GM12878 (cell line): ENCODE measurements around the gene TRABD2B. TPM values are rescaled to one million over a fixed set of nuclear protein-coding genes. Genes with fewer than 3 reads are reported as not detected.

Experiments
- ATAC-seq: fragments of 200-7000 bp; cut with Tn5 transposase; 3 replicates; pipeline ENCODE4 v1.9.1; 2020; ENCODE audit warnings: mild to moderate bottlenecking, moderate library complexity
- BruUV-seq: library from RNA; stranded (reverse); fragments of 400-500 nt; replicated peaks from 2 replicates; lab custom pipeline; 2021; lab: Mats Ljungman, UMichigan
- CTCF ChIA-PET: fragments of 300-600 bp; sonication (Branson Sonifier 250); formaldehyde crosslinking; extraction: SDS; loops from one replicate; lab custom pipeline; 2021; ENCODE audit warnings: inconsistent platforms; lab: Yijun Ruan, JAX
- POLR2A ChIA-PET: fragments of 350-600 bp; formaldehyde crosslinking; extraction: SDS; loops from one replicate; lab custom pipeline; 2021; ENCODE audit warnings: inconsistent platforms; lab: Charles Lee
- RAD21 ChIA-PET: fragments of 300-600 bp; sonication (Branson Sonifier 250); formaldehyde crosslinking; loops from one replicate; lab custom pipeline; 2023; ENCODE audit warnings: antibody characterized with exemption; ENCODE audit not compliant: unreplicated experiment; lab: Charles Lee
- SMC1A ChIA-PET: fragments of 300-600 bp; sonication (Branson Sonifier 250); formaldehyde crosslinking; loops from one replicate; lab custom pipeline; 2023; ENCODE audit not compliant: unreplicated experiment, uncharacterized antibody; lab: Charles Lee
- DNase-seq: peaks from one replicate; pipeline ENCODE4 v3.0.0-alpha.2; 2011; ENCODE audit warnings: low read depth, low spot score
- FAIRE-seq: peaks from 3 replicates; lab custom pipeline; 2011; peaks lifted over from hg19 to GRCh38; lab: Jason Lieb, UNC
- H2AFZ ChIP-seq: 2 replicates; pipeline ENCODE4 v1.6.0; 2011; ENCODE audit warnings: low read depth, low read length, control low read depth; ENCODE audit not compliant: control insufficient read depth
- H3K27ac ChIP-seq: 2 replicates; pipeline ENCODE4 v1.5.1; 2011; ENCODE audit warnings: control low read depth; ENCODE audit not compliant: control insufficient read depth, insufficient read depth
- H3K27me3 ChIP-seq, 2 experiments: replicated peaks in 1 of 2; 2 replicates each; pipeline versions ENCODE4 v1.6.0 to v1.6.1; 2011; ENCODE audit warnings: low read length in 1 of 2; ENCODE audit not compliant: control insufficient read depth in 2 of 2, insufficient read depth in 2 of 2
- H3K36me3 ChIP-seq, 2 experiments: 2 replicates each; pipeline ENCODE4 v1.5.1; 2011; ENCODE audit warnings: low read length in 1 of 2; ENCODE audit not compliant: control insufficient read depth in 2 of 2, insufficient read depth in 2 of 2
- H3K4me1 ChIP-seq: 2 replicates; pipeline ENCODE4 v1.6.1; 2011; ENCODE audit warnings: mild to moderate bottlenecking, low read length, moderate library complexity, mixed read lengths; ENCODE audit not compliant: control insufficient read depth, insufficient read depth
- H3K4me2 ChIP-seq: 2 replicates; pipeline ENCODE4 v1.6.0; 2011; ENCODE audit warnings: control low read depth; ENCODE audit not compliant: control insufficient read depth, insufficient read depth
- H3K4me3 ChIP-seq: fragments of 200-600 bp; sonication (generic); 2 replicates; pipeline ENCODE4 v1.5.1; 2016
- H3K79me2 ChIP-seq: 2 replicates; pipeline ENCODE4 v1.6.0; 2011; ENCODE audit warnings: low read length; ENCODE audit not compliant: control insufficient read depth, insufficient read depth
- H3K9ac ChIP-seq: 2 replicates; pipeline ENCODE4 v1.8.0; 2011; ENCODE audit warnings: low read length, control low read depth, mixed read lengths; ENCODE audit not compliant: control insufficient read depth, insufficient read depth
- H3K9me3 ChIP-seq: replicated peaks from 3 replicates; pipeline ENCODE4 v1.5.1; 2011; ENCODE audit warnings: mild to moderate bottlenecking, low read length; ENCODE audit not compliant: control insufficient read depth, insufficient read depth
- H4K20me1 ChIP-seq: 2 replicates; pipeline ENCODE4 v1.6.0; 2011; ENCODE audit not compliant: control insufficient read depth, insufficient read depth
- E2F8 ChIP-seq: fragments of 450-650 bp; IDR thresholded peaks from 2 replicates; pipeline ENCODE4 v1.6.1; 2018; ENCODE audit warnings: mild to moderate bottlenecking, low read depth, moderate library complexity; ENCODE audit not compliant: partially characterized antibody
- EP300 ChIP-seq, 2 experiments: fragments of 150-350 bp in 1 of 2; IDR thresholded peaks; 2 replicates each; pipeline ENCODE4 v1.6.1; 2011 to 2012; ENCODE audit warnings: low read depth in 2 of 2, low read length in 2 of 2, borderline replicate concordance in 1 of 2, improper control_type of control experiment in 1 of 2, inconsistent platforms in 1 of 2; ENCODE audit not compliant: control insufficient read depth in 1 of 2
- ETV6 ChIP-seq, 2 experiments: fragments of 450-650 bp in 1 of 2; IDR thresholded peaks in 1 of 2; conservative IDR thresholded peaks in 1 of 2; 2 replicates each; pipeline ENCODE4 v1.6.1; 2014; ENCODE audit warnings: antibody characterized with exemption in 1 of 2, borderline replicate concordance in 1 of 2, low read depth in 1 of 2, mild to moderate bottlenecking in 1 of 2, moderate library complexity in 1 of 2
- HSF1 ChIP-seq: fragments of 150-350 bp; IDR thresholded peaks from 2 replicates; pipeline ENCODE4 v1.6.1; 2014; ENCODE audit warnings: mild to moderate bottlenecking, low read depth, low read length
- IRF5 ChIP-seq: fragments of 450-650 bp; IDR thresholded peaks from 2 replicates; pipeline ENCODE4 v1.6.1; 2017; ENCODE audit warnings: borderline replicate concordance
- KDM1A ChIP-seq: fragments of 200-600 bp; sonication (generic); IDR thresholded peaks from 2 replicates; pipeline ENCODE4 v1.6.1; 2016; ENCODE audit warnings: borderline replicate concordance
- MTA3 ChIP-seq: IDR thresholded peaks from 2 replicates; pipeline ENCODE4 v1.6.1; 2012; ENCODE audit warnings: low read length, inconsistent platforms, borderline replicate concordance
- MYC ChIP-seq: IDR thresholded peaks from 2 replicates; pipeline ENCODE4 v1.6.1; 2011; ENCODE audit warnings: mild to moderate bottlenecking, low read length, moderate library complexity, inconsistent platforms; ENCODE audit not compliant: insufficient read depth, insufficient replicate concordance, insufficient read length, severe bottlenecking
- PML ChIP-seq: IDR thresholded peaks from 2 replicates; pipeline ENCODE4 v1.6.1; 2012; ENCODE audit warnings: low read length, inconsistent platforms
- POU2F2 ChIP-seq: IDR thresholded peaks from 3 replicates; pipeline ENCODE4 v1.6.1; 2011; ENCODE audit warnings: low read depth, mild to moderate bottlenecking, low read length, borderline replicate concordance
- RELB ChIP-seq: fragments of 450-650 bp; IDR thresholded peaks from 2 replicates; pipeline ENCODE4 v1.6.1; 2017; ENCODE audit warnings: low read depth, mild to moderate bottlenecking, moderate library complexity
- SIN3A ChIP-seq: IDR thresholded peaks from 2 replicates; pipeline ENCODE4 v1.6.1; 2012; ENCODE audit warnings: low read depth, low read length, improper control_type of control experiment
- SPI1 ChIP-seq: IDR thresholded peaks from 2 replicates; pipeline ENCODE4 v1.6.1; 2011; ENCODE audit warnings: low read depth, mild to moderate bottlenecking, low read length, moderate library complexity, borderline replicate concordance; ENCODE audit not compliant: insufficient read depth
- SUZ12 ChIP-seq: fragments of 200-600 bp; sonication (generic); IDR thresholded peaks from one replicate; pipeline ENCODE4 v1.6.1; 2018; ENCODE audit warnings: antibody characterized with exemption, mild to moderate bottlenecking; ENCODE audit not compliant: unreplicated experiment
- TAF1 ChIP-seq: IDR thresholded peaks from 2 replicates; pipeline ENCODE4 v1.6.1; 2011; ENCODE audit warnings: mild to moderate bottlenecking, low read depth, low read length, borderline replicate concordance
- WGBS: methylation state at CpG from one replicate; pipeline ENCODE4 v1.1.6; 2016; ENCODE audit warnings: low lambda C conversion rate; ENCODE audit not compliant: insufficient replicate concordance, insufficient coverage; ENCODE audit errors: missing lambda C conversion rate; 5-methylcytosine and 5-hydroxymethylcytosine counted together
- in situ Hi-C: fragments of 300-500 bp; cut with MboI; formaldehyde crosslinking; loops from 9 replicates; pipeline ENCODE4 v1.14.3; 2018; ENCODE audit warnings: mixed read lengths
- intact Hi-C: fragments of 100-400 bp; cut with micrococcal nuclease; formaldehyde crosslinking; loops from one replicate; pipeline ENCODE4 v1.14.2; 2022; ENCODE audit not compliant: unreplicated experiment
- polyA plus RNA-seq, 11 experiments: library from polyadenylated mRNA; depleted of rRNA in 4 of 11; unstranded in 6 of 11; stranded (reverse) in 5 of 11; fragments of >200 nt; fragmentation: Nextera tagmentation in 4 of 11; fragmentation: Illumina TruSeq in 1 of 11; extraction: Ambion mirVana in 4 of 11; extraction: Trizol in 1 of 11; gene quantifications; 1 replicate in 1 of 11; 2 replicates in 10 of 11; pipeline versions ENCODE4 v1.2.1 to v1.2.3, GENCODE V29; 2011 to 2016; ENCODE audit warnings: inconsistent platforms in 2 of 11, missing spikeins in 2 of 11, low read depth in 1 of 11
- total RNA-seq, 4 experiments: library from RNA; depleted of rRNA in 3 of 4; stranded (reverse); fragments of >200 nt in 3 of 4; fragmentation: Illumina TruSeq in 1 of 4; extraction: Trizol in 1 of 4; gene quantifications; 2 replicates each; pipeline versions ENCODE4 v1.2.1 to v1.2.3, GENCODE V29; 2013 to 2021

The TRABD2B gene
- total and polyA plus RNA-seq, 10 of the 15 experiments (the other 5 are each of a cell fraction or from before 2014, with no cell fraction given) = not detected

- no peaks in the 10 kb centered on the region for H3K36me3 ChIP-seq
- no peak overlapping the region for H3K9ac ChIP-seq
- 50% methylated on average over 33 of the region's 34 CpGs for WGBS
- H3K4me3 ChIP-seq = no peak overlapping the region
- BruUV-seq = no TSS peak
- intact Hi-C loops = no loop called here
- H2AFZ ChIP-seq = no peak overlapping the region
- H3K27me3 ChIP-seq = peaks cover 0 to 7% of the 10 kb centered on the region in 2 experiments; a peak in 3 of 4 replicates
- CTCF ChIA-PET = no interaction called here
- H4K20me1 ChIP-seq = no peaks in the 10 kb centered on the region
- no peak for ATAC-seq
- H3K79me2 ChIP-seq = no peaks in the 10 kb centered on the region
- H3K9me3 ChIP-seq = no peaks in the 10 kb centered on the region
- no peak for DNase-seq
- H3K27ac ChIP-seq = no peak overlapping the region
- POLR2A ChIA-PET = no interaction called here
- H3K4me2 ChIP-seq = no peak overlapping the region
- SMC1A ChIA-PET = no interaction called here
- in situ Hi-C loops = no loop called here
- RAD21 ChIA-PET = no interaction called here
- no peak for FAIRE-seq
- H3K4me1 ChIP-seq = no peaks in the 10 kb centered on the region
- TF ChIP-seq HSF1 (no peak), MYC (no peak), POU2F2 (no peak), PML (no peak), SUZ12 (no peak), TAF1 (no peak), E2F8 (no peak), ETV6 (conservative IDR thresholded peaks at IDR 0.05 in 1 of 2, IDR thresholded peaks at IDR 0.05 in 1 of 2; ENCODE audit: borderline replicate concordance in 1 of 2, low read depth in 1 of 2) (no peak), IRF5 (no peak), KDM1A (no peak), MTA3 (no peak), EP300 (IDR thresholded peaks at IDR 0.05; ENCODE audit: borderline replicate concordance in 1 of 2, control insufficient read depth in 1 of 2, low read depth in 2 of 2, low read length in 2 of 2) (no peak), SPI1 (no peak), SIN3A (no peak), RELB (no peak)
Observed at GRCh38 chr1:47993881-47994625, 3.1 kb downstream of the TRABD2B start.
